Spleen (tissue), 11 donors: ENCODE data around the gene ANKS1B. TPM values are rescaled to one million over a fixed set of nuclear protein-coding genes. Genes with fewer than 3 reads are reported as not detected.

Source experiments
- DNase-seq: peaks from one replicate; pipeline ENCODE4 v3.0.0-alpha.2; 2020
- H3K27ac ChIP-seq, 8 donors: fragments of 200-600 bp; sonication (generic) in 7 of 8; 1 replicate in 4 of 8; 2 replicates in 4 of 8; pipeline versions ENCODE4 v1.5.0 to v1.8.0; 2016 to 2021; ENCODE audit warnings: inconsistent platforms in 4 of 8, mild to moderate bottlenecking in 4 of 8, moderate library complexity in 1 of 8
- H3K27me3 ChIP-seq, 7 donors: fragments of 200-600 bp; sonication (generic) in 6 of 7; replicated peaks in 1 of 7; 1 replicate in 4 of 7; 2 replicates in 3 of 7; pipeline versions ENCODE4 v1.5.0 to v1.8.0; 2016 to 2021; ENCODE audit warnings: inconsistent platforms in 3 of 7, mild to moderate bottlenecking in 1 of 7
- H3K36me3 ChIP-seq, 6 donors: fragments of 200-600 bp; sonication (generic) in 5 of 6; 1 replicate in 4 of 6; 2 replicates in 2 of 6; pipeline versions ENCODE4 v1.5.0 to v1.8.0; 2016 to 2021; ENCODE audit warnings: inconsistent platforms in 2 of 6
- H3K4me1 ChIP-seq, 6 donors: fragments of 200-600 bp; sonication (generic) in 5 of 6; 1 replicate in 3 of 6; 2 replicates in 3 of 6; pipeline versions ENCODE4 v1.5.0 to v1.8.0; 2016 to 2021; ENCODE audit warnings: inconsistent platforms in 3 of 6
- H3K4me3 ChIP-seq, 8 donors: fragments of 200-600 bp; sonication (generic) in 7 of 8; 1 replicate in 4 of 8; 2 replicates in 4 of 8; pipeline versions ENCODE4 v1.5.0 to v1.8.0; 2016 to 2021; ENCODE audit warnings: inconsistent platforms in 4 of 8, mild to moderate bottlenecking in 4 of 8, moderate library complexity in 2 of 8
- H3K9me3 ChIP-seq, 8 donors: fragments of 200-600 bp; sonication (generic) in 7 of 8; 1 replicate in 4 of 8; 2 replicates in 4 of 8; pipeline versions ENCODE4 v1.5.0 to v1.8.0; 2016 to 2021; ENCODE audit warnings: inconsistent platforms in 4 of 8
- CTCF ChIP-seq, 11 experiments: fragments of 200-600 bp in 7 of 11; fragments of 450-650 bp in 4 of 11; sonication (generic) in 4 of 11; IDR thresholded peaks in 8 of 11; conservative IDR thresholded peaks in 3 of 11; 1 replicate in 7 of 11; 2 replicates in 4 of 11; pipeline versions ENCODE4 v1.4.0 to v1.8.0; 2016 to 2021; ENCODE audit warnings: antibody characterized with exemption in 11 of 11, inconsistent platforms in 4 of 11, mild to moderate bottlenecking in 1 of 11
- POLR2A ChIP-seq, 3 donors: fragments of 450-650 bp; IDR thresholded peaks; one replicate each; pipeline ENCODE4 v1.5.1; 2017; ENCODE audit warnings: antibody characterized with exemption in 3 of 3, mild to moderate bottlenecking in 1 of 3
- POLR2AphosphoS5 ChIP-seq, 3 donors: sonication (generic); formaldehyde crosslinking; IDR thresholded peaks; one replicate each; pipeline ENCODE4 v1.5.1; 2017; ENCODE audit warnings: antibody characterized with exemption in 3 of 3
- WGBS, 5 donors: extraction: QIAGEN DNeasy Blood & Tissue Kit in 3 of 5; methylation state at CpG; one replicate each; pipeline versions ENCODE4 v1.1.5 to v1.1.7; 2013 to 2018; 5-methylcytosine and 5-hydroxymethylcytosine counted together
- intact Hi-C: fragments of 100-400 bp; cut with DNase I; formaldehyde crosslinking; loops from one replicate; pipeline ENCODE4 v1.15.0; 2023; ENCODE audit warnings: low total_unique reads
- polyA plus RNA-seq, 3 donors: library from polyadenylated mRNA; stranded (reverse); fragments of 200-250 nt; gene quantifications; one replicate each; pipeline ENCODE4 v1.2.1, GENCODE V29; 2013
- total RNA-seq, 7 donors: library from RNA; depleted of rRNA in 3 of 7; stranded (reverse); fragments of >200 nt in 3 of 7; fragmentation: NEBNext Ultra II Directional in 4 of 7; extraction: Animal tissue kit (Norgen Biotek cat#: 25700) in 4 of 7; gene quantifications; one replicate each; pipeline versions ENCODE4 v1.1.0 to v1.2.1, GENCODE V29; 2016 to 2021
- donor health status: healthy with polysubstance abuse.
- donor health status: DM: no; HTN: no; CAD: no; lungs with moderate emphysema.
- donor health status: DM: no; HTN: no; CAD: no.
- donor health status: Bipolar disorder and iron deficiency.
- donor health status: healthy.
- donor health status: DM: no; HTN: no; CAD: no.
- donor health status: DM: yes; HTN: yes; CAD: no.

ANKS1B gene
- total and polyA plus RNA-seq, 10 donors = 0.21 to 8.0 (median 4.2) TPM

GRCh38 chr12:98738539-98738938, 1246.2 kb downstream of the ANKS1B start:
- intact Hi-C loops = no loop called here
- 81 to 94% (median 85%) methylated on average over 2 of the region's 2 CpGs for WGBS, 5 donors
- Histone ChIP-seq H3K9me3 (peaks cover 0 to 5% (median 0%) of the 10 kb centered on the region in 8 donors), H3K4me1 (no peaks in the 10 kb centered on the region), H3K4me3 (no peak overlapping the region), H3K27ac (no peak overlapping the region), H3K36me3 (peaks cover 0 to 41% (median 11%) of the 10 kb centered on the region in 6 donors), H3K27me3 (peaks cover 0 to 3% (median 0%) of the 10 kb centered on the region in 7 donors)
- no peak for DNase-seq
- TF ChIP-seq POLR2A (IDR thresholded peaks at IDR 0.05) = no peak
- TF ChIP-seq CTCF (IDR thresholded peaks at IDR 0.05 in 8 of 11, conservative IDR thresholded peaks at IDR 0.05 in 3 of 11) = no peak
- TF ChIP-seq POLR2AphosphoS5 (IDR thresholded peaks at IDR 0.05) = no peak

GRCh38 chr12:98738002-98738401, 1246.7 kb downstream of the ANKS1B start:
- 83 to 92% (median 85%) methylated on average over 3 of the region's 3 CpGs for WGBS, 5 donors
- TF ChIP-seq POLR2A (IDR thresholded peaks at IDR 0.05) (no peak), POLR2AphosphoS5 (IDR thresholded peaks at IDR 0.05) (no peak), CTCF (IDR thresholded peaks at IDR 0.05 in 8 of 11, conservative IDR thresholded peaks at IDR 0.05 in 3 of 11) (no peak)

GRCh38 chr12:98737322-98737712, 1247.4 kb downstream of the ANKS1B start:
- Histone ChIP-seq H3K36me3 (peaks cover 0 to 53% (median 20%) of the 10 kb centered on the region in 6 donors), H3K27me3 (no peaks in the 10 kb centered on the region), H3K9me3 (peaks cover 0 to 5% (median 0%) of the 10 kb centered on the region in 8 donors), H3K4me1 (no peaks in the 10 kb centered on the region), H3K4me3 (no peak overlapping the region), H3K27ac (no peak overlapping the region)
- intact Hi-C loops = no loop called here
- TF ChIP-seq POLR2A (IDR thresholded peaks at IDR 0.05) (no peak), POLR2AphosphoS5 (IDR thresholded peaks at IDR 0.05) (no peak), CTCF (IDR thresholded peaks at IDR 0.05 in 8 of 11, conservative IDR thresholded peaks at IDR 0.05 in 3 of 11) (no peak)
- 84 to 91% (median 89%) methylated on average over 4 of the region's 4 CpGs for WGBS, 5 donors
- DNase-seq = no peak

More at GRCh38 chr12:98738002-98738401, 1246.7 kb downstream of the ANKS1B start:
- Histone ChIP-seq H3K9me3 (peaks cover 0 to 5% (median 0%) of the 10 kb centered on the region in 8 donors), H3K27me3 (peaks cover 0 to 3% (median 0%) of the 10 kb centered on the region in 7 donors), H3K36me3 (peaks cover 0 to 46% (median 16%) of the 10 kb centered on the region in 6 donors), H3K4me1 (no peaks in the 10 kb centered on the region), H3K4me3 (no peak overlapping the region), H3K27ac (no peak overlapping the region)
- intact Hi-C loops = no loop called here
- DNase-seq = no peak

GRCh38 chr12:98736352-98737321, 1248.1 kb downstream of the ANKS1B start:
- Histone ChIP-seq H3K4me3 (no peak overlapping the region), H3K4me1 (no peaks in the 10 kb centered on the region), H3K36me3 (peaks cover 0 to 60% (median 25%) of the 10 kb centered on the region in 6 donors), H3K27ac (no peak overlapping the region), H3K9me3 (peaks cover 0 to 5% (median 0%) of the 10 kb centered on the region in 8 donors), H3K27me3 (no peaks in the 10 kb centered on the region)
- intact Hi-C loops = no loop called here
- 87 to 92% (median 92%) methylated on average over 10 of the region's 10 CpGs for WGBS, 5 donors
- TF ChIP-seq CTCF (IDR thresholded peaks at IDR 0.05 in 8 of 11, conservative IDR thresholded peaks at IDR 0.05 in 3 of 11) = no peak
- TF ChIP-seq POLR2AphosphoS5 (IDR thresholded peaks at IDR 0.05) = no peak
- no peak for TF ChIP-seq POLR2A (IDR thresholded peaks at IDR 0.05)
- DNase-seq = no peak
